Neural cell (in vitro differentiated cells): Measurements from ENCODE around the gene ARHGAP18. TPM values are rescaled to one million over a fixed set of nuclear protein-coding genes. Genes with fewer than 3 reads are reported as not detected.

Experiments used
- H2AFZ ChIP-seq: fragments of 200-600, 300-800 bp; sonication (generic), shearing (Covaris generic); 2 replicates; pipeline ENCODE4 v1.6.0; 2014; ENCODE audit warnings: low read depth, mild to moderate bottlenecking, antibody characterized with exemption, low read length, moderate library complexity
- H3F3A ChIP-seq: fragments of 200-600 bp; shearing (Covaris generic); 2 replicates; pipeline ENCODE4 v1.6.1; 2016; ENCODE audit warnings: mild to moderate bottlenecking, moderate library complexity, mixed read lengths, antibody characterized with exemption, low read length; ENCODE audit not compliant: insufficient read depth, poor library complexity, severe bottlenecking
- H3K27ac ChIP-seq: fragments of 200-600, 300-800 bp; sonication (generic), shearing (Covaris generic); 2 replicates; pipeline ENCODE4 v1.5.1; 2014; ENCODE audit warnings: mild to moderate bottlenecking, low read length, moderate library complexity
- H3K27me3 ChIP-seq: fragments of 300-800, 200-600 bp; sonication (generic), shearing (Covaris generic); 2 replicates; pipeline ENCODE4 v1.6.0; 2014; ENCODE audit warnings: mild to moderate bottlenecking, low read depth, low read length, moderate library complexity; ENCODE audit not compliant: insufficient read depth
- H3K36me3 ChIP-seq: fragments of 300-800, 200-600 bp; sonication (generic), shearing (Covaris generic); 2 replicates; pipeline ENCODE4 v1.5.1; 2014; ENCODE audit warnings: mild to moderate bottlenecking, antibody characterized with exemption, low read length, moderate library complexity; ENCODE audit not compliant: insufficient read depth
- H3K4me2 ChIP-seq: fragments of 300-800, 200-600 bp; sonication (generic), shearing (Covaris generic); 2 replicates; pipeline ENCODE4 v1.6.0; 2014; ENCODE audit warnings: mild to moderate bottlenecking, low read length
- H3K4me3 ChIP-seq: fragments of 300-800, 200-600 bp; sonication (generic), shearing (Covaris generic); 2 replicates; pipeline ENCODE4 v1.5.1; 2014; ENCODE audit warnings: mild to moderate bottlenecking, low read length, moderate library complexity
- H3K79me2 ChIP-seq: fragments of 200-600 bp; shearing (Covaris generic); replicated peaks from 2 replicates; pipeline ENCODE4 v1.6.0; 2014; ENCODE audit warnings: mild to moderate bottlenecking, low read length, moderate library complexity; ENCODE audit not compliant: insufficient read depth
- H3K9ac ChIP-seq: fragments of 300-800, 200-600 bp; sonication (generic), shearing (Covaris generic); 2 replicates; pipeline ENCODE4 v1.6.1; 2016; ENCODE audit warnings: mild to moderate bottlenecking, low read length, mixed read lengths
- H3K9me2 ChIP-seq: fragments of 200-600 bp; shearing (Covaris generic); 2 replicates; pipeline ENCODE4 v1.6.1; 2016; ENCODE audit warnings: mild to moderate bottlenecking, low read length, mixed read lengths; ENCODE audit not compliant: insufficient read depth
- H3K9me3 ChIP-seq: fragments of 200-600, 300-800 bp; sonication (generic), shearing (Covaris generic); 2 replicates; pipeline ENCODE4 v1.6.1; 2016; ENCODE audit warnings: mild to moderate bottlenecking, mixed run types, low read length, moderate library complexity, mixed read lengths
- H4K20me1 ChIP-seq: fragments of 200-600 bp; shearing (Covaris generic); 2 replicates; pipeline ENCODE4 v1.6.1; 2016; ENCODE audit warnings: mild to moderate bottlenecking, mixed run types; ENCODE audit not compliant: insufficient read depth
- CTCF ChIP-seq: fragments of 450-650 bp; IDR thresholded peaks from 2 replicates; pipeline ENCODE4 v1.5.1; 2014; ENCODE audit warnings: antibody characterized with exemption, mild to moderate bottlenecking, moderate library complexity; ENCODE audit not compliant: poor library complexity, severe bottlenecking
- EP300 ChIP-seq: fragments of 450-650 bp; conservative IDR thresholded peaks from 2 replicates; pipeline ENCODE4 v1.6.1; 2014; ENCODE audit warnings: antibody characterized with exemption, mild to moderate bottlenecking, moderate library complexity; ENCODE audit not compliant: poor library complexity, severe bottlenecking
- EZH2 ChIP-seq: fragments of 200-600, 300-800 bp; shearing (Covaris generic), sonication (generic); IDR thresholded peaks from 2 replicates; pipeline ENCODE4 v1.6.1; 2014; ENCODE audit warnings: antibody characterized with exemption, low read length, borderline replicate concordance, mild to moderate bottlenecking; ENCODE audit not compliant: insufficient read depth, poor library complexity, severe bottlenecking
- MXI1 ChIP-seq: fragments of 450-650 bp; conservative IDR thresholded peaks from 2 replicates; pipeline ENCODE4 v1.6.1; 2014; ENCODE audit warnings: antibody characterized with exemption, mild to moderate bottlenecking; ENCODE audit not compliant: poor library complexity, severe bottlenecking
- POLR2AphosphoS5 ChIP-seq: IDR thresholded peaks from 2 replicates; pipeline ENCODE4 v1.6.1; 2012
- RAD21 ChIP-seq: fragments of 450-650 bp; conservative IDR thresholded peaks from 2 replicates; pipeline ENCODE4 v1.6.1; 2014; ENCODE audit warnings: antibody characterized with exemption, mild to moderate bottlenecking, moderate library complexity
- REST ChIP-seq: IDR thresholded peaks from 2 replicates; pipeline ENCODE4 v1.6.1; 2012; ENCODE audit warnings: borderline replicate concordance
- SMC3 ChIP-seq: fragments of 450-650 bp; conservative IDR thresholded peaks from 2 replicates; pipeline ENCODE4 v1.6.1; 2014; ENCODE audit warnings: antibody characterized with exemption, mild to moderate bottlenecking, moderate library complexity; ENCODE audit not compliant: poor library complexity
- TAF1 ChIP-seq: IDR thresholded peaks from 2 replicates; pipeline ENCODE4 v1.6.1; 2012; ENCODE audit warnings: low read depth
- polyA plus RNA-seq: library from polyadenylated mRNA; depleted of rRNA; stranded (reverse); fragments of >200 nt; gene quantifications from 2 replicates; pipeline ENCODE4 v1.2.3, GENCODE V29; 2014

The ARHGAP18 gene
- polyA plus RNA-seq, 1 donor from 2014 or later = 4.7 TPM

GRCh38 chr6:129660346-129660676, 49.7 kb downstream of the ARHGAP18 start:
- Histone ChIP-seq H3F3A (no peaks in the 10 kb centered on the region), H3K36me3 (no peaks in the 10 kb centered on the region), H3K9ac (no peak overlapping the region), H3K27me3 (no peaks in the 10 kb centered on the region), H3K4me2 (no peak overlapping the region), H4K20me1 (no peaks in the 10 kb centered on the region), H3K9me3 (no peaks in the 10 kb centered on the region), H3K27ac (no peak overlapping the region), H2AFZ (no peak overlapping the region), H3K79me2 (no peaks in the 10 kb centered on the region), H3K4me3 (no peak overlapping the region), H3K9me2 (no peaks in the 10 kb centered on the region)
- TF ChIP-seq TAF1 (no peak), SMC3 (no peak), POLR2AphosphoS5 (no peak), RAD21 (no peak), MXI1 (no peak), EP300 (no peak), REST (no peak), CTCF (no peak), EZH2 (no peak)

- no peak for TF ChIP-seq EZH2
- TF ChIP-seq MXI1 = no peak
- no peak for TF ChIP-seq CTCF
- no peak for TF ChIP-seq POLR2AphosphoS5
- TF ChIP-seq SMC3 = no peak
- TF ChIP-seq TAF1 = no peak
- TF ChIP-seq RAD21 = no peak
- TF ChIP-seq REST = no peak
- no peak for TF ChIP-seq EP300
- H2AFZ ChIP-seq = no peak overlapping the region
- no peak overlapping the region for H3K9ac ChIP-seq
- no peak overlapping the region for H3K4me3 ChIP-seq
- no peak overlapping the region for H3K27ac ChIP-seq
- no peak overlapping the region for H3K4me2 ChIP-seq
- no peaks in the 10 kb centered on the region for H3K9me3 ChIP-seq
- no peaks in the 10 kb centered on the region for H3K36me3 ChIP-seq
- no peaks in the 10 kb centered on the region for H3F3A ChIP-seq
- no peaks in the 10 kb centered on the region for H4K20me1 ChIP-seq
- H3K27me3 ChIP-seq = no peaks in the 10 kb centered on the region
- H3K9me2 ChIP-seq = no peaks in the 10 kb centered on the region
- H3K79me2 ChIP-seq = no peaks in the 10 kb centered on the region
Observed at GRCh38 chr6:129659590-129660345, 50.2 kb downstream of the ARHGAP18 start.
